Activated CD4-positive, alpha-beta memory T cell treated with anti-CD3 and anti-CD28 coated beads for 36 hours (primary cell): ENCODE measurements around the gene CCDC13. TPM values are rescaled to one million over a fixed set of nuclear protein-coding genes. Genes with fewer than 3 reads are reported as not detected.
A peak's percentile ranks its signal among the peaks of the same experiment; 100 is the strongest.
"Not testable (repeated sequence)": the region's sequence is repeated elsewhere in the genome, so short reads cannot be mapped to it uniquely, and the experiment has no call there.

Experiments
- CTCF ChIA-PET: fragments of 350-600 bp; sonication (Branson Sonifier 250); formaldehyde crosslinking; loops from one replicate; lab custom pipeline; 2021; ENCODE audit warnings: antibody characterized with exemption, inconsistent platforms; lab: Charles Lee
- POLR2A ChIA-PET: fragments of 350-600 bp; sonication (Branson Sonifier 250); formaldehyde crosslinking; loops from one replicate; lab custom pipeline; 2021; ENCODE audit warnings: antibody characterized with exemption; lab: Charles Lee
- DNase-seq: peaks from one replicate; pipeline ENCODE4 v3.0.0-alpha.2; 2020
- H3K27ac Mint-ChIP-seq: one replicate; pipeline ENCODE4 v1.8.0; 2021; ENCODE audit warnings: mixed read lengths
- H3K27me3 Mint-ChIP-seq: one replicate; pipeline ENCODE4 v1.8.0; 2021; ENCODE audit warnings: mixed read lengths
- H3K36me3 Mint-ChIP-seq: one replicate; pipeline ENCODE4 v1.8.0; 2021; ENCODE audit warnings: mixed read lengths
- H3K4me1 Mint-ChIP-seq: one replicate; pipeline ENCODE4 v1.8.0; 2021; ENCODE audit warnings: low read depth, mixed read lengths
- H3K4me3 Mint-ChIP-seq: one replicate; pipeline ENCODE4 v1.8.0; 2021; ENCODE audit warnings: mild to moderate bottlenecking, mixed read lengths
- H3K9me3 Mint-ChIP-seq: one replicate; pipeline ENCODE4 v1.8.0; 2021; ENCODE audit warnings: mixed read lengths
- intact Hi-C: fragments of 100-400 bp; cut with micrococcal nuclease; formaldehyde crosslinking; loops from one replicate; pipeline ENCODE4 v1.15.1; 2023
- total RNA-seq, 2 experiments: library from RNA; stranded (reverse); gene quantifications; one replicate each; pipeline ENCODE4 v1.2.3, GENCODE V29; 2021

CCDC13 gene
- total RNA-seq: under 1 TPM in 1 of 2 experiments, not detected in 1; 0.76 TPM

DNA sequence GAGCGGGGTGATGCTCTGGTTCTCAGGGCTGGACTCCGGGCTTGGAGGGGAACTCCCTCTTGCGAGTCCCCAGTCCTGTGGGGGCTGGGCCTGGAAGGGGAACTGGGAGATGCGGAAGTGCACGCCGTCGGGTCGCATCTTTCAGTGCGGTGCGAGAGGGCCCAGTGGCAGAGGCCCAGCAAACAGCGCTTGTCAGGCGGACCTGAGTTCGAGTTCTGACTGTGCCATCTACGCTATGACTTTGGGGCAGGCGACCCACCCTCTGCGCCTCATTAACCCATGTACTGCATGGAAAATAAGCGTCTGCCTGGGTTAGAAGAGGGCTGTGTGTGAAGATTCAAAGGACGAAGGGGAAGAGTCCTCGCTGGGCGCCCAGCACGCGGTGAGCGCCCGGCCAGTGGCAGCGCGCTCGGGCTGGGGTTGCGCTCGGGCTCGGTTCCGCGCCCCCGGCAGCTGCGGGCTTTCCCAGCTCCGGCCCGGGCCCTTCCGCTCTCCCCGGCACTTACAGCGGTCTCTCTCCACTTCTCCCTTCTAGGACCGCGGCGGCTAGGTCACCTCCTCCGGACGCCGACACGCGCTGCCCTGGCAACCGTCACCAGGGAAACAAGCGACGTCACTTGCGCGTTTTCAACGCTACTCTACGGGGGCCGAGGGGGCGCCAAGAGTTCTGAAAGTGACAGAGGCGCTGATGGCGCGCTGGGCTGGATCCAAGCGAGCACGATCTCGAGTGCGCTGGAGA, at the start of gene CCDC13:
TSS of gene CCDC13 (minus strand) at position 584 of the 739 bp plus-strand sequence. CDS start 14,908 bp downstream, outside the sequence.
- intact Hi-C loops: loop anchor here (1.0 to 2.0 kb wide), 3 partner anchors 31 to 172 kb away; partner anchors contain the start of genes HIGD1A and NKTR
- peak within 1 kb of the TSS; percentile 84 for H3K4me3 Mint-ChIP-seq
- H3K27me3 Mint-ChIP-seq: no peaks in the 10 kb centered on the region
- ChIA-PET CTCF (no interaction called here), POLR2A (no interaction called here)
- peaks cover 10% of the 10 kb centered on the region for H3K4me1 Mint-ChIP-seq
- peak; percentile 96 for DNase-seq
- peak within 1 kb of the TSS; percentile 56 for H3K27ac Mint-ChIP-seq
- H3K9me3 Mint-ChIP-seq: no peaks in the 10 kb centered on the region
- no peaks in the 10 kb centered on the region for H3K36me3 Mint-ChIP-seq

GRCh38 chr3:42822828-42823227, 49.8 kb upstream of the CCDC13 start:
- H3K36me3 Mint-ChIP-seq: no peaks in the 10 kb centered on the region
- no peak overlapping the region for H3K27ac Mint-ChIP-seq
- DNase-seq: no peak
- H3K27me3 Mint-ChIP-seq: peaks cover 4% of the 10 kb centered on the region
- ChIA-PET POLR2A (no interaction called here), CTCF (no interaction called here)
- intact Hi-C loops: no loop called here
- H3K9me3 Mint-ChIP-seq: no peaks in the 10 kb centered on the region
- no peak overlapping the region for H3K4me3 Mint-ChIP-seq
- H3K4me1 Mint-ChIP-seq: no peaks in the 10 kb centered on the region

- H3K36me3 Mint-ChIP-seq: no peaks in the 10 kb centered on the region
- POLR2A ChIA-PET: interaction anchor here (0.6 kb wide), 1 partner anchor 45 kb away, joined by 4 read pairs; no protein-coding TSS in a partner anchor
- DNase-seq: no peak
- H3K9me3 Mint-ChIP-seq: no peaks in the 10 kb centered on the region
- peaks cover 1% of the 10 kb centered on the region for H3K27me3 Mint-ChIP-seq
- H3K4me1 Mint-ChIP-seq: no peaks in the 10 kb centered on the region
- no peak overlapping the region for H3K4me3 Mint-ChIP-seq
- no peak overlapping the region for H3K27ac Mint-ChIP-seq
- CTCF ChIA-PET: interaction anchor here (2.7 kb wide), 1 partner anchor 10 kb away, joined by 11 read pairs; no protein-coding TSS in a partner anchor
- intact Hi-C loops: no loop called here
Observed at GRCh38 chr3:42820746-42821051, 47.6 kb upstream of the CCDC13 start.

DNA sequence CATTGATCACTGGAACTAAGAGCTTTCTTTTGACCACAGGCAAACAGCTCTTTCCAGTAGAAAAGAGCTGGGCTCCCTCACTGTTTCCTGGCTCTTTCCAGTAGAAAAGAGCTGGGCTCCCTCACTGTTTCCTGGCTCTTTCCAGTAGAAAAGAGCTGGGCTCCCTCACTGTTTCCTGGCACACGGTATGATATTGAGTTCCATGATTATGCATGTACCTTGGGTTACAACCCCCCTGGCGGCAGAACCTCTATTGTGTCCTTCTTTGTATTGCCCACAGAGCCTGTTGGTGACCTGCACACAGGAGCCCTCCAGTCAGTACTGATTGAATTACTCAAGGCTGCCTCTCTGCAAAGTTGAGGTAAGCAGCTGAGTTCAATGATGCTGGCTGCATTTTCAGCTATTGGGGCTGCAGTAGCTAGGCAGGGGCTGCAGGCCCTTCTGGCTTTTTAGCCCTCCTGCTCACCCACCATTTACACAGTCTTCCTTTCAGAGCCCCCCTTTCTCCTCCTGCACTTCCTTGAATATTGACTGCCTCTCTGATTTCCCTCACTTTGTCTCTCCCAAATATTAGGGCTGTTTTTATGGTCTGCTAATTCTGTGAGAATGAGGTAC, 46.4 kb upstream of the CCDC13 start:
- no peak overlapping the region for H3K27ac Mint-ChIP-seq

DNA sequence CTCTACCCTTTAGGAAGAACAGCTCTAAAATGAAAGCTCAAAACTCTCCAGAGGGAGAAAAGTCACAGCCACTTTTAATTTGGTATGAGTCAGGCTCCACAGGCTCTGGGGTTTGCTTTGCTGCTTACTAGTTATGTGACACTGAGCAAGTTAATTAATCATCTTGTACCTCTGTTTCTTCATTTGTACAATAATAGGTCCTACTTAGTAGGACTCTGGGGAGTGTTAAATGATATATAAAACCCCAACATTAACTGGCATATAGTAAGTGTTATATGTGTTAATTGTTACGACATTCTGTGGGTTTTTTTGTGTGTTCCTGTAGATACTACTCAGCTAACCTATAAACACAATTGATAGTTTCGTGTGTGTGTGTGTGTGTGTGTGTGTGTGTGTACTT, 42.8 kb upstream of the CCDC13 start:
- ChIA-PET CTCF (no interaction called here), POLR2A (no interaction called here)
- intact Hi-C loops: no loop called here
- H3K4me1 Mint-ChIP-seq: no peaks in the 10 kb centered on the region
- no peaks in the 10 kb centered on the region for H3K27me3 Mint-ChIP-seq
- no peaks in the 10 kb centered on the region for H3K9me3 Mint-ChIP-seq
- H3K4me3 Mint-ChIP-seq: no peak overlapping the region
- H3K36me3 Mint-ChIP-seq: no peaks in the 10 kb centered on the region
- no peak for DNase-seq
- H3K27ac Mint-ChIP-seq: no peak overlapping the region

More for the DNA sequence above, 46.4 kb upstream of the CCDC13 start:
- no peaks in the 10 kb centered on the region for H3K36me3 Mint-ChIP-seq
- no peak for DNase-seq
- no peaks in the 10 kb centered on the region for H3K27me3 Mint-ChIP-seq
- POLR2A ChIA-PET: no interaction called here
- intact Hi-C loops: no loop called here
- H3K4me3 Mint-ChIP-seq: no peak overlapping the region
- CTCF ChIA-PET: interaction anchor here (1.1 to 2.7 kb wide), 2 partner anchors 10 to 11 kb away, joined by 4 to 11 read pairs; no protein-coding TSS in a partner anchor
- H3K9me3 Mint-ChIP-seq: no peaks in the 10 kb centered on the region
- H3K4me1 Mint-ChIP-seq: no peaks in the 10 kb centered on the region

DNA sequence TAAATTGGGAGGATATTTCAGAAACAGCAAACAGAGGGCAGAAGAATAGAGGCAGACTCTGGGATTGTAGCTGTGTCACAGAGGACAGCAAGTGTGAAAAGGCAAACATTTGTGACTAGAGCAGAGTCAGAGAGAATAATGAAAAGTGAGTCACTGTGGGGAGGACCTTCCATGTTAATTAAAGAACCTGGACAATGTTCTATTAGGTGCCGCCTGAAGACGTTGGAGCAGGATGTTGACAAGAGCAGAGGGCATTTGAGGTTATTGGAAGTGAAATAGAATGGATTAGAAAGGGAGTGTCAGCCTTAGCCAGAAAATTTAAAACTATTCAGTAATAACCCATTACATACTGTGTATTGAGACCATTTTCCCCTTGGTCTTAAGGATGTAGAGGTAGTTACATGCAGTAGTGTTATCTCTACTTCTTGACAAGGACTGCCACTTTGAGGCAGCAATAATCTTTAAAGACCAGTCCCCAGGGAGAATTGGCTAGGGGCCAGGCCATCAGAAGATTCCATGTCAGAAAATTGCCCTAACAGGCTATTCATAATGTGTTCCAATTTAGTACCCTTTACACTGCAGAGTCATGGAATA, 42.0 kb upstream of the CCDC13 start:
- Mint-ChIP-seq H3K36me3 (no peaks in the 10 kb centered on the region), H3K27ac (no peak overlapping the region), H3K4me3 (no peak overlapping the region), H3K9me3 (no peaks in the 10 kb centered on the region), H3K4me1 (no peaks in the 10 kb centered on the region), H3K27me3 (no peaks in the 10 kb centered on the region)
- ChIA-PET CTCF (no interaction called here), POLR2A (no interaction called here)
- intact Hi-C loops: no loop called here
- no peak for DNase-seq

GRCh38 chr3:42814246-42814645, 41.2 kb upstream of the CCDC13 start:
- Mint-ChIP-seq H3K4me1 (no peaks in the 10 kb centered on the region), H3K9me3 (no peaks in the 10 kb centered on the region), H3K4me3 (no peak overlapping the region), H3K36me3 (no peaks in the 10 kb centered on the region), H3K27ac (no peak overlapping the region), H3K27me3 (no peaks in the 10 kb centered on the region)
- POLR2A ChIA-PET: interaction anchor here (0.6 kb wide), 1 partner anchor 10 kb away, joined by 3 read pairs; the partner anchor contains the start of gene HIGD1A
- intact Hi-C loops: no loop called here
- DNase-seq: no peak
- CTCF ChIA-PET: no interaction called here

- intact Hi-C loops, H3K4me3 Mint-ChIP-seq, CTCF ChIA-PET, H3K27me3 Mint-ChIP-seq, H3K9me3 Mint-ChIP-seq, H3K4me1 Mint-ChIP-seq, H3K36me3 Mint-ChIP-seq, H3K27ac Mint-ChIP-seq, DNase-seq, POLR2A ChIA-PET: not testable (repeated sequence)
Observed at GRCh38 chr3:42811118-42811883, 38.2 kb upstream of the CCDC13 start.

DNA sequence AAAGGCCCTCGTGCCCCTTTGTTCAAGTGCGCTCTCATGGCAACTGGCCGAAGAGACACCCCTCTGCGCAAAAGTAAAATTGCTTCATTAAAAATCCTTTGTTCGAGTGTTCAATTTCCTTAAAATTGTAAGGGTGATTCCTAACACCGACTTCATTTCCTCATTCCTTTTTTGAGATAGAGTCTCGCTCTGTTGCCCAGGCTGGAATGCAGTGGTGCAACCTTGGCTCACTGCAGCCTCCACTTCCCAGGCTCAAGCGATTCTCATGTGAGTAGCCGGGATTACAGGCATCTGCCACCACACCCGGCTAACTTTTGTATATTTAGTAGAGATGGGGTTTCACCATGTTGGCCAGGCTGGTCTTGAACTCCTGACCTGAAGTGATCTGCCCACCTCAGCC, 37.7 kb upstream of the CCDC13 start:
- H3K27me3 Mint-ChIP-seq, POLR2A ChIA-PET, H3K9me3 Mint-ChIP-seq, H3K4me3 Mint-ChIP-seq, H3K4me1 Mint-ChIP-seq, H3K36me3 Mint-ChIP-seq, DNase-seq, intact Hi-C loops, CTCF ChIA-PET, H3K27ac Mint-ChIP-seq: not testable (repeated sequence)

DNA sequence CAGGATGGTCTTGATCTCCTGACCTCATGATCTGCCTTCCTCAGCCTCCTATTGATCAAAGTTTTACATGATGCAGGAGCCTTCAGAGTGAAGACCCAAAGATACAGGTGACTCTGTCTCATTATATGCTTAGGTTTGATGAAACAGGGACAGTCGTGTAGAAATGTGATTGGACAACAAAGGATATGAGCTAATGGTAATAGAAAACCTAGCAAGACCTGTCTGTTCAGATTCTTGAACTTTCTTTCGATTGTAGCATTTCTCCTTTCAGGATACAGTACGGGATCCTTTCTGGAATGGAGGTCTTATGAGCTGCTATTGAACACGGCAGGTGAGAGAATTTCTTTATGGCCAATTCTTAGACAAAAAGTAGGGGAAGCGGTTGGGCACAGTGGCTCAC, 36.1 kb upstream of the CCDC13 start, which contains the start of gene ACKR2:
TSS of gene ACKR2 (plus strand) at position 244 of the 400 bp plus-strand sequence. CDS start 55,058 bp downstream, outside the sequence.
- DNase-seq: no peak
- H3K9me3 Mint-ChIP-seq: no peaks in the 10 kb centered on the region
- H3K27ac Mint-ChIP-seq: no peak within 1 kb of the TSS
- H3K27me3 Mint-ChIP-seq: peaks cover 7% of the 10 kb centered on the region
- ChIA-PET POLR2A (no interaction called here), CTCF (no interaction called here)
- intact Hi-C loops: no loop called here
- H3K4me1 Mint-ChIP-seq: peaks cover 3% of the 10 kb centered on the region
- no peak within 1 kb of the TSS for H3K4me3 Mint-ChIP-seq
- H3K36me3 Mint-ChIP-seq: no peaks in the 10 kb centered on the region

DNA sequence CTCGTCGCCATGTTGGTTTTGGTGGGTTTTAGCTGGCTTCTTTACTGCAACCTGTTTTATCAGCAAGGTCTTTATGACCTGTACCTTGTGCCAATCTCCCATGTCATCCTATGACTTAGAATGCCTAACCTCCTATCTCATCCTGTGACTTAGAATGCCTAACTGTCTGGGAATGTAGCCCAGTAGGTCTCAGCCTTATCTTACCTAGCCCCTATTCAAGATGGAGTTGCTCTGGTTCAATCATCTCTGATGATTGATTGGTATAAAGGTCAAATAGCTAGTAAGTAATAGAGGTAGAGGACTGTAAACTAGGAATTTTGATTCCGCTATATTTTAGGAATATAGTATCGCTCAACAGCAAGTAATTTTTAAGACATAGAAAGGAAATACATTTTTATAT, 34.9 kb upstream of the CCDC13 start:
- ChIA-PET POLR2A (no interaction called here), CTCF (no interaction called here)
- Mint-ChIP-seq H3K36me3 (no peaks in the 10 kb centered on the region), H3K9me3 (no peaks in the 10 kb centered on the region), H3K27me3 (peaks cover 7% of the 10 kb centered on the region), H3K27ac (no peak overlapping the region), H3K4me1 (peaks cover 6% of the 10 kb centered on the region), H3K4me3 (no peak overlapping the region)
- no peak for DNase-seq
- intact Hi-C loops: no loop called here
